Breast epithelium (tissue), 3 donors: ENCODE measurements around the gene OR5AN1.

Source experiments
- POLR2A ChIP-seq: fragments of 450-650 bp; IDR thresholded peaks from one replicate; pipeline ENCODE4 v1.6.1; 2016; ENCODE audit warnings: antibody characterized with exemption, mild to moderate bottlenecking, moderate library complexity
- POLR2AphosphoS5 ChIP-seq, 3 donors: sonication (generic); formaldehyde crosslinking; IDR thresholded peaks; one replicate each; pipeline ENCODE4 v1.6.1; 2017; ENCODE audit warnings: antibody characterized with exemption in 3 of 3

DNA sequence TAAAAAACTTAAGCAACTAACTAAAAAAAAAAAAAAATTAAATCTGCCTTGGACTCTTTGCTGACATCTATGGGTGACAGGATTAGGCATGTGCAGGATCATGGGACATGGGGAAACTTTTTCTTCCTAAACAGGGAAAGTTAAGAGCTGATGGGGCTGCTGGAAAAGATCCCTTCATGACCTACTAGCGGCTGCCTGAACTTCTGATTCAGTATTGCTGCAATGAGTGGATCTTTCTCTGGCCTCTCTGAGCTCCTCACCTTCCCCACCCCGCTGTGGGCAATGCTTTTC, 42.5 kb downstream of the OR5AN1 start:
- TF ChIP-seq POLR2A, result no peak
- no peak for TF ChIP-seq POLR2AphosphoS5 (IDR thresholded peaks at IDR 0.05)
